ENCODE results near the gene FBXL15. TPM values are rescaled to one million over a fixed set of nuclear protein-coding genes. Genes with fewer than 3 reads are reported as not detected.
A peak's percentile ranks its signal among the peaks of the same experiment; 100 is the strongest.

Gene FBXL15
- total and polyA plus RNA-seq, 2 of the 13 experiments (the other 11 are each of a cell fraction or from before 2014, with no cell fraction given), result 4.3 to 8.3 TPM

DNA sequence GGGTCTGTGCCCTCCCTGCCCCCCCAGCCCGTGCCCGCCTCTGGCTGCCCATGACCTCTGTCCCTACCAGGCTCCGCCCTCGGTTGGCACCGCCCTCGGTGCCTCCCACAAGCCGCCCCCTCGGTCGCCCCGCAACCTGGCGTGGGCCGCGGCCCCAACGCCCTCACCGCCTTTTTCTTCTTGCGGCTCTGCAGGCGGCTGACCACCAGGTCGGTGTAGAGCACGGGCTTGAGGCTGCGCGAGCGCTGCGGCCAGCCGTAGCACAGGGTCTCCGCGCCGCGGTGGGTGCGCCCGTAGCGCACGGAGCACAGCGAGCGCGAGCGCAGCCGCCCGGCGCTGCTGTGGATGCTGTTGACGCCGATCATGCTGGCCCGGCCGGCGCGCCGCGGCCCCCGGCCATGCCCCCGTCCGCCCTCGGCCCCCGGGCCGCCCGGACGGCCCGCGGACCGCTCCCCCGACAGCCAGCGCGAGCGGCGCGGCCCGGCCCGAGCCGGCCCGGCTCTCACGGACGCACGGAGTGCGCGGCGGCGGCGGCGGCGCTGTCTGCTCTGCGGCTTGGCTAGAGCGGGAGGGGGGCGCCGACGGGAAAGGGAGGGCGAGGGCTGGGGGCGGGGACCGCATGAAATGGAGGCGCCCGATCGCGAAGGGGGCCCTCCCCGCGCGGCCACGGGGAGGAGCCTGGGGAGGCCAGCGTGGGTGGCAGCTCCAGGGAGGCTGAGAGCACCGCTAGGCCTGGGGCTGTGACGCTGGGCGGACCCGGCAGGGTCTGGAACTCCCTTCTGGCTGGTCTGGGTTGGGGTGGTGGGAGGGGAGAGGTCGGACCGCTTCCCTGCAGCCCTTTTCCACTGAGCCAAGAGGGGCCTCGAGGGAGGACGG lies 11.7 kb upstream of the FBXL15 start (continued):
- TF ChIP-seq, protein P1, sequence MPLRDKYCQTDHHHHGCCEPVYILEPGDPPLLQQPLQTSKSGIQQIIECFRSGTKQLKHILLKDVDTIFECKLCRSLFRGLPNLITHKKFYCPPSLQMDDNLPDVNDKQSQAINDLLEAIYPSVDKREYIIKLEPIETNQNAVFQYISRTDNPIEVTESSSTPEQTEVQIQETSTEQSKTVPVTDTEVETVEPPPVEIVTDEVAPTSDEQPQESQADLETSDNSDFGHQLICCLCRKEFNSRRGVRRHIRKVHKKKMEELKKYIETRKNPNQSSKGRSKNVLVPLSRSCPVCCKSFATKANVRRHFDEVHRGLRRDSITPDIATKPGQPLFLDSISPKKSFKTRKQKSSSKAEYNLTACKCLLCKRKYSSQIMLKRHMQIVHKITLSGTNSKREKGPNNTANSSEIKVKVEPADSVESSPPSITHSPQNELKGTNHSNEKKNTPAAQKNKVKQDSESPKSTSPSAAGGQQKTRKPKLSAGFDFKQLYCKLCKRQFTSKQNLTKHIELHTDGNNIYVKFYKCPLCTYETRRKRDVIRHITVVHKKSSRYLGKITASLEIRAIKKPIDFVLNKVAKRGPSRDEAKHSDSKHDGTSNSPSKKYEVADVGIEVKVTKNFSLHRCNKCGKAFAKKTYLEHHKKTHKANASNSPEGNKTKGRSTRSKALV (CRISPR knock-in tag; IDR thresholded peaks at IDR 0.05), result peak; percentile 83
- TF ChIP-seq, protein P2, sequence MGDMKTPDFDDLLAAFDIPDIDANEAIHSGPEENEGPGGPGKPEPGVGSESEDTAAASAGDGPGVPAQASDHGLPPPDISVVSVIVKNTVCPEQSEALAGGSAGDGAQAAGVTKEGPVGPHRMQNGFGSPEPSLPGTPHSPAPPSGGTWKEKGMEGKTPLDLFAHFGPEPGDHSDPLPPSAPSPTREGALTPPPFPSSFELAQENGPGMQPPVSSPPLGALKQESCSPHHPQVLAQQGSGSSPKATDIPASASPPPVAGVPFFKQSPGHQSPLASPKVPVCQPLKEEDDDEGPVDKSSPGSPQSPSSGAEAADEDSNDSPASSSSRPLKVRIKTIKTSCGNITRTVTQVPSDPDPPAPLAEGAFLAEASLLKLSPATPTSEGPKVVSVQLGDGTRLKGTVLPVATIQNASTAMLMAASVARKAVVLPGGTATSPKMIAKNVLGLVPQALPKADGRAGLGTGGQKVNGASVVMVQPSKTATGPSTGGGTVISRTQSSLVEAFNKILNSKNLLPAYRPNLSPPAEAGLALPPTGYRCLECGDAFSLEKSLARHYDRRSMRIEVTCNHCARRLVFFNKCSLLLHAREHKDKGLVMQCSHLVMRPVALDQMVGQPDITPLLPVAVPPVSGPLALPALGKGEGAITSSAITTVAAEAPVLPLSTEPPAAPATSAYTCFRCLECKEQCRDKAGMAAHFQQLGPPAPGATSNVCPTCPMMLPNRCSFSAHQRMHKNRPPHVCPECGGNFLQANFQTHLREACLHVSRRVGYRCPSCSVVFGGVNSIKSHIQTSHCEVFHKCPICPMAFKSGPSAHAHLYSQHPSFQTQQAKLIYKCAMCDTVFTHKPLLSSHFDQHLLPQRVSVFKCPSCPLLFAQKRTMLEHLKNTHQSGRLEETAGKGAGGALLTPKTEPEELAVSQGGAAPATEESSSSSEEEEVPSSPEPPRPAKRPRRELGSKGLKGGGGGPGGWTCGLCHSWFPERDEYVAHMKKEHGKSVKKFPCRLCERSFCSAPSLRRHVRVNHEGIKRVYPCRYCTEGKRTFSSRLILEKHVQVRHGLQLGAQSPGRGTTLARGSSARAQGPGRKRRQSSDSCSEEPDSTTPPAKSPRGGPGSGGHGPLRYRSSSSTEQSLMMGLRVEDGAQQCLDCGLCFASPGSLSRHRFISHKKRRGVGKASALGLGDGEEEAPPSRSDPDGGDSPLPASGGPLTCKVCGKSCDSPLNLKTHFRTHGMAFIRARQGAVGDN (CRISPR knock-in tag; IDR thresholded peaks at IDR 0.05), result peak; percentile 38; the same call in 1 of the 2 replicates
- TF ChIP-seq FOSL1 (CRISPR knock-in tag; IDR thresholded peaks at IDR 0.05; ENCODE audit: borderline replicate concordance) (no peak), HNRNPL (IDR thresholded peaks at IDR 0.05; ENCODE audit: low read depth, low read length) (0 out of 2 replicates have a peak, but pooled peaks have one; percentile 57), ZNF839 (CRISPR knock-in tag; IDR thresholded peaks at IDR 0.05; ENCODE audit: borderline replicate concordance) (no peak), ELF3 (CRISPR knock-in tag; IDR thresholded peaks at IDR 0.05) (no peak), HCFC1 (IDR thresholded peaks at IDR 0.05; ENCODE audit: low read depth, low read length) (no peak), ZNF761 (CRISPR knock-in tag; conservative IDR thresholded peaks at IDR 0.05) (no peak), ATAD3A (CRISPR knock-in tag; IDR thresholded peaks at IDR 0.05) (no peak), BRCA1 (CRISPR knock-in tag; IDR thresholded peaks at IDR 0.05) (no peak), SMAD3 (CRISPR knock-in tag; IDR thresholded peaks at IDR 0.05) (no peak), ZBTB8A (CRISPR knock-in tag; IDR thresholded peaks at IDR 0.05; ENCODE audit: borderline replicate concordance, low read depth) (no peak), ZNF83 (CRISPR knock-in tag; IDR thresholded peaks at IDR 0.05; ENCODE audit: borderline replicate concordance) (no peak)
- TF ChIP-seq, protein P3, sequence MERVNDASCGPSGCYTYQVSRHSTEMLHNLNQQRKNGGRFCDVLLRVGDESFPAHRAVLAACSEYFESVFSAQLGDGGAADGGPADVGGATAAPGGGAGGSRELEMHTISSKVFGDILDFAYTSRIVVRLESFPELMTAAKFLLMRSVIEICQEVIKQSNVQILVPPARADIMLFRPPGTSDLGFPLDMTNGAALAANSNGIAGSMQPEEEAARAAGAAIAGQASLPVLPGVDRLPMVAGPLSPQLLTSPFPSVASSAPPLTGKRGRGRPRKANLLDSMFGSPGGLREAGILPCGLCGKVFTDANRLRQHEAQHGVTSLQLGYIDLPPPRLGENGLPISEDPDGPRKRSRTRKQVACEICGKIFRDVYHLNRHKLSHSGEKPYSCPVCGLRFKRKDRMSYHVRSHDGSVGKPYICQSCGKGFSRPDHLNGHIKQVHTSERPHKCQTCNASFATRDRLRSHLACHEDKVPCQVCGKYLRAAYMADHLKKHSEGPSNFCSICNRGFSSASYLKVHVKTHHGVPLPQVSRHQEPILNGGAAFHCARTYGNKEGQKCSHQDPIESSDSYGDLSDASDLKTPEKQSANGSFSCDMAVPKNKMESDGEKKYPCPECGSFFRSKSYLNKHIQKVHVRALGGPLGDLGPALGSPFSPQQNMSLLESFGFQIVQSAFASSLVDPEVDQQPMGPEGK (CRISPR knock-in tag; IDR thresholded peaks at IDR 0.05), result 0 out of 2 replicates have a peak, but pooled peaks have one; percentile 36
- TF ChIP-seq, protein P4, sequence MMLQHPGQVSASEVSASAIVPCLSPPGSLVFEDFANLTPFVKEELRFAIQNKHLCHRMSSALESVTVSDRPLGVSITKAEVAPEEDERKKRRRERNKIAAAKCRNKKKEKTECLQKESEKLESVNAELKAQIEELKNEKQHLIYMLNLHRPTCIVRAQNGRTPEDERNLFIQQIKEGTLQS (CRISPR knock-in tag; IDR thresholded peaks at IDR 0.05), result no peak
- TF ChIP-seq, protein P5, sequence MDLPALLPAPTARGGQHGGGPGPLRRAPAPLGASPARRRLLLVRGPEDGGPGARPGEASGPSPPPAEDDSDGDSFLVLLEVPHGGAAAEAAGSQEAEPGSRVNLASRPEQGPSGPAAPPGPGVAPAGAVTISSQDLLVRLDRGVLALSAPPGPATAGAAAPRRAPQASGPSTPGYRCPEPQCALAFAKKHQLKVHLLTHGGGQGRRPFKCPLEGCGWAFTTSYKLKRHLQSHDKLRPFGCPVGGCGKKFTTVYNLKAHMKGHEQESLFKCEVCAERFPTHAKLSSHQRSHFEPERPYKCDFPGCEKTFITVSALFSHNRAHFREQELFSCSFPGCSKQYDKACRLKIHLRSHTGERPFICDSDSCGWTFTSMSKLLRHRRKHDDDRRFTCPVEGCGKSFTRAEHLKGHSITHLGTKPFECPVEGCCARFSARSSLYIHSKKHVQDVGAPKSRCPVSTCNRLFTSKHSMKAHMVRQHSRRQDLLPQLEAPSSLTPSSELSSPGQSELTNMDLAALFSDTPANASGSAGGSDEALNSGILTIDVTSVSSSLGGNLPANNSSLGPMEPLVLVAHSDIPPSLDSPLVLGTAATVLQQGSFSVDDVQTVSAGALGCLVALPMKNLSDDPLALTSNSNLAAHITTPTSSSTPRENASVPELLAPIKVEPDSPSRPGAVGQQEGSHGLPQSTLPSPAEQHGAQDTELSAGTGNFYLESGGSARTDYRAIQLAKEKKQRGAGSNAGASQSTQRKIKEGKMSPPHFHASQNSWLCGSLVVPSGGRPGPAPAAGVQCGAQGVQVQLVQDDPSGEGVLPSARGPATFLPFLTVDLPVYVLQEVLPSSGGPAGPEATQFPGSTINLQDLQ (CRISPR knock-in tag; IDR thresholded peaks at IDR 0.05), result no peak

Measured in HepG2 (cell line).